GM10266 (cell line): ENCODE results near the gene ADCY1.
"Not testable (repeated sequence)": the region's sequence is repeated elsewhere in the genome, so short reads cannot be mapped to it uniquely, and the experiment has no call there.

Experiments
- DNase-seq: peaks from one replicate; pipeline ENCODE4 v3.0.0; 2012; ENCODE audit errors: extremely low spot score
- CTCF ChIP-seq: IDR thresholded peaks from 2 replicates; pipeline ENCODE4 v1.5.1; 2012; ENCODE audit warnings: mild to moderate bottlenecking, low read depth; ENCODE audit not compliant: control insufficient read depth, insufficient read depth; ENCODE audit errors: missing control alignments

Gene ADCY1

GRCh38 chr7:45718464-45719330 lies 144.5 kb downstream of the ADCY1 start:
- DNase-seq, result no peak
- no peak for TF ChIP-seq CTCF

DNA sequence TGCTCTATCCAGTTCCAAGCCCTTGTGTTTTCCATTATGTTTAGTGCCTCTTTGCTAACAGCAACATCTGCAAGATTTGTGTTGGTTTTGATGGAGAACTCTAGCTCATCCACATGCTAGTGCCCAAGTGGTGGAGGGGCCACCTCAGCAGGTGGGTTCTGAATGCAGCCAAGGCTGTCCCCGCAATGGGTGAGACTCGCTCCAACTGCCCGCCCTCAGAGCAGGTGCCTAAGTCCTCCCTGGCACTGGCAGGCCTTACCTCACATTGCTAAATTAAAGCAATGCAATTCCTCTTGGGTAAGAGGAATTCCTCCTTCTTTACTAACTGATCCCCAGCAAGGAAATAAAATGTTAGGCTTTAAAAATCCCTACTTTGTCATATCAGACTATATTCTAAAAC lies 146.8 kb downstream of the ADCY1 start:
- DNase-seq, result no peak
- TF ChIP-seq CTCF, result no peak

DNA sequence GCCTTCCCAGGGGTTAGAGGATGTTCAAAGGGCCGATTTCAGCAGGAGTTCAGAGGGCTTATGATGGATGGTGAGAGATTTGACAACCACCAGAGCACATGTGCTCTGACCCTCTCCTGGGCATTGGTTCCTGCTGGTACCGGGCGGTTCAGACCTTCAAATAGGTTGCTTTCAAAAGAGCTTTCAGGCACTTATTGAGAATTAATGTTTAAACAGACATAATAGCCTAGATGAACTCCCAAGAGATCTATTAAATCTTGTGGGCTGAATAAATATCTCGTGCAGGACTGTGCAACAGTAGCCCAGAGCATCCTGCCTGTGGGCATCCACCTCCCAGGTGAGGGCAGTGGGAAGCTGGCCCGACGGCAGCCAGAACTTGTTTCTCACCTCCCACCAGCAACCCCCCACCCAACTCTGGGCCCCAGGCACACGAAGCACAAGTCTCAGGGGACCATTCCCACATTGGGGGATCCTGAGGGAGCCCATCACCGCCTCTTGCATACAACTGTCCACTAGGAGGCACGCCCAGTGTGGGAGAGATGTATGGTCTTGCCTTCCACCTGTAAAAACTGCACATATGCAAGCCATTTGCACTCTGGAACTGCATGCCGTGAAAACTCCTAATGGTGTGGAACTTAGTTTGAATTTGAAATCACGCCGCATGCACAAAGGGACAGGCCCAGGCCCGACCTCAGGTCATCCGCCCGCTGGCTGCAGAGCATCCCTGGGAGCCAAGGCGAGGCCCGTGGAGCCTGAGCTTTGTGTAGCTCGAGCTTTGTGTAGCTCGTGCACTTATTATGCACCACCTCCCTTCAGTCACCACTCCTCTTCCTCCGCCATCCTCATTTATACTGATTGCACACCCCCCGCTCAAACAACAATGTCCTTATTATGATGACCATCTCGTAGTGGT lies 147.8 kb downstream of the ADCY1 start:
- no peak for TF ChIP-seq CTCF
- DNase-seq, result no peak

DNA sequence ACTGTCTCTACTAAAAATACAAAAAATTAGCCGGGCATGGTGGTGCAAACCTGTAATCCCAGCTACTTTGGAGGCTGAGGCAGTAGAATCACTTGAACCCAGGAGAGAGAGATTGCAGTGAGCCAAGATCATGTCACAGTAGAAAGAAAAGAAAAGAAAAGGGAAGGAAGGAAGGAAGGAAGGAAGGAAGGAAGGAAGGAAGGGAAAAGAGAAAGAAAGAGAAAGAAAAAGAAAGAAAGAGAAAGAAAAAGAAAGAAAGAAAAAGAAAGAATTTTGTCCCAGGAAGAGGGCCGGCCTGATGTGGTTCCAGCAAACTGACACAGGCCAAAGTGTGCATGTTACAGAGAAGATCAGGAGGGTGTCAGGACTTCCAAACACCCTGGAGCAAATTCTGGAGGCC lies 151.1 kb downstream of the ADCY1 start:
- not testable (repeated sequence) for DNase-seq

DNA sequence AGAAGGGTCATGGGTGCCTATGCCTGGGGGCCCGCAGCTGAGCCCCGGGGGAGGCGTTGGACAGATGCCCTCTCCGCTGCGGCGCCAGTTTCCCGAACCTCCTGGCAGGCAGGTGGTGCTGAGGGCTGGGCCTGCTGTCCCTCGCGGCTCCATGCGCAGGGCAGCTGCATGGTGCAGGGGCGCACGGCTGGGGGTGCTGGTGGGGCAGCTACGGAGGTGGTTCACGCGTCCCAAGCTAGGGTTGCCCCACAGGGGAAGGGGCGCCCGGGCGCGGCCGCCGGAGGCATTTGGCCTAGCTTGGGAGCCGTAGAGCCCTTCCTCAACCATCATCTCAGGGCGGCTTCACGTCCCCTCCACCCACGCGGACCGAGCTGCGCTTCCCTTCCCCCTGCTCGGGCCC lies 152.7 kb downstream of the ADCY1 start:
- DNase-seq, result no peak
- TF ChIP-seq CTCF, result no peak

- DNase-seq, result not testable (repeated sequence)
Measured at GRCh38 chr7:45731692-45732443, 157.7 kb downstream of the ADCY1 start.

DNA sequence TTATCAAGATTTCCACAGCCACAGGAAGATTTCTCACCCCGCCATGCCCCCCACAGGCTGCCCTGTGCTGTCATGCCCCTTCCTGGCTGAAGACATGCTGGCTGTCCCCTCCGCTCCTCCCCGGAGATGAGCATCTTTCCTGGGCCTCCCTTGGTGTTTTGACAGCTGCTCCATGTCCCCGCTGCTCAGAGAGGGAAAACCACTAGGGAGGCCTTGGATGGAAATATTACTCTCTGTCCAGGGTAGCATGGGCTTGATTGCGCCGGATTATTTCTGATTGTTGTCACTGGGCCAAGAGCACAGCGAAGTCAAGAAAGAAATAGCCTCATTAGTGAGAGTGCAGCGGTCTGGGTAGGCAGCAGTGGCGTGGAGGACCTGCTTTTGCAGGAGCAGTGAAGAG lies 164.8 kb downstream of the ADCY1 start:
- not testable (repeated sequence) for DNase-seq

DNA sequence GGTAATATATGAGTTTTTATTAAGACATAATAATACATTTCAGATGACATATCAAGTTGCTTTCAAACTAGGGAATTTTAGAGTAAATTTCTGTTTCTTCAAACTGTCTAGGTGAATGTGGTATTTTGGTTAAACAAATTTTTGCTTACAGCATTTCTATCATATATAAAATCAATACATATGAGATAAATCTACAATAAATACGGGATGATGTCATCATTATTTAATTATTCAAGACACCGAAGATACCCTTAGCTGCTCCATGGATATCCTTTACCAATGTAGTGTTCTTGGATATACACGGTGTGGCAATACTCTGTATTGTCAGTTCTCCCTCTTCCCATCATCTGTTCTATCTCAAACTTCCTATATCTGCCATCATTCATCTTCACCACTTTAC lies 166.4 kb downstream of the ADCY1 start:
- not testable (repeated sequence) for DNase-seq

DNA sequence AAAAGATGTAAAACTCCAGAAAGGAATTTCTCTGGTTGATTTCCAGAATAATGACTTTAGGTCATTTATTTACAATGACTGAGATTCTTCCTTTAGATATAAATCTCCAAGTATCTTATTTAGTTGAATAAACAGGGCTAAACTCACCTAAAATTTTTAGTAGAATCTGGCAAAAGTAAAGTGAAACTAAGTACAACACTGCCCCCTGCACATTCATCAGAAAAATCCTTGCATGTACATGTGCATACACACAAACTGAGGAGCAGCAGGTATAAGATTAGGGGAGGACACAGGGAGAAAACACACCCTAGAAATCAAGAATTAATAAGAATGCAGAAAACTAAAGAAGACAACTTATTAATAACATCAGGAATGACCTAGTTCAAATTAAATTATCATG lies 174.8 kb downstream of the ADCY1 start:
- TF ChIP-seq CTCF, result peak; percentile 3
- not testable (repeated sequence) for DNase-seq

- not testable (repeated sequence) for DNase-seq
Measured at GRCh38 chr7:45751352-45751751, 177.2 kb downstream of the ADCY1 start.

- DNase-seq, result not testable (repeated sequence)
Measured at GRCh38 chr7:45756333-45756732, 182.2 kb downstream of the ADCY1 start.
